NK-92 treated with Interleukin-12 subunit alpha and Interleukin-12 subunit beta, amount 100 ng/mL, for 24 hours (cell line): ENCODE measurements around the gene PALM.
A peak's percentile ranks its signal among the peaks of the same experiment; 100 is the strongest.
"Not testable (repeated sequence)": the region's sequence is repeated elsewhere in the genome, so short reads cannot be mapped to it uniquely, and the experiment has no call there.

Source experiments
- DNase-seq: peaks from one replicate; lab custom pipeline; 2025; lab: John Stamatoyannopoulos, UW

The PALM gene

DNA sequence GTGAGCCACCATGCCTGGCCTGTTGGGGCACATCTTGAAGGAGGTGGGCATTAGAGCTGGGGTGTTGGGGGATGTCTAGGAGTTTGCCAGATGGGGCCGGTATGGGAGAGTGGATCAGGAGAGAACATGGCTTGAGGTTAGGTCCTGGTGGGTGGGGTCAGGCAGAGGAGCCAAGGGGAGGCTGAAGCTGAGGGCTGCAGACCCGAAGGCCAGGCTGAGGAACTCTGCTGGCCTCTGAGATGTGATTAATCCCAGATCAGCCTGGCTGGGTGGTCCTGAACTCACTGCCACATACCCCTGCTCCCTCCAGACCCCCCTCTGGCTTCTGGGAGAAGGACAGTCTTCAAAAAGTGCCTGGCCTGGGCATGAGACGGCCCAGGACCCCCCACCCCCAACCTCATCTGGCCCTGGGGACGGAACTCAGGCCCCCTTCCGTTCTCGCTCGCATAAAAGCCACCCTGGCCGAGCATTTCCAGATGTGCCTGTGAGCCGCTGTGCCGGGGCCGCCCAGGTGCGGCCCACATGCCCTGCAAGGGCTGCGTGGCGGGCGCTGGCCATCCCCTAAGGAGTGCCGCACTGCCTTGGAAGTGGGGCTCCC, 29.8 kb upstream of the PALM start:
- no peak for DNase-seq

DNA sequence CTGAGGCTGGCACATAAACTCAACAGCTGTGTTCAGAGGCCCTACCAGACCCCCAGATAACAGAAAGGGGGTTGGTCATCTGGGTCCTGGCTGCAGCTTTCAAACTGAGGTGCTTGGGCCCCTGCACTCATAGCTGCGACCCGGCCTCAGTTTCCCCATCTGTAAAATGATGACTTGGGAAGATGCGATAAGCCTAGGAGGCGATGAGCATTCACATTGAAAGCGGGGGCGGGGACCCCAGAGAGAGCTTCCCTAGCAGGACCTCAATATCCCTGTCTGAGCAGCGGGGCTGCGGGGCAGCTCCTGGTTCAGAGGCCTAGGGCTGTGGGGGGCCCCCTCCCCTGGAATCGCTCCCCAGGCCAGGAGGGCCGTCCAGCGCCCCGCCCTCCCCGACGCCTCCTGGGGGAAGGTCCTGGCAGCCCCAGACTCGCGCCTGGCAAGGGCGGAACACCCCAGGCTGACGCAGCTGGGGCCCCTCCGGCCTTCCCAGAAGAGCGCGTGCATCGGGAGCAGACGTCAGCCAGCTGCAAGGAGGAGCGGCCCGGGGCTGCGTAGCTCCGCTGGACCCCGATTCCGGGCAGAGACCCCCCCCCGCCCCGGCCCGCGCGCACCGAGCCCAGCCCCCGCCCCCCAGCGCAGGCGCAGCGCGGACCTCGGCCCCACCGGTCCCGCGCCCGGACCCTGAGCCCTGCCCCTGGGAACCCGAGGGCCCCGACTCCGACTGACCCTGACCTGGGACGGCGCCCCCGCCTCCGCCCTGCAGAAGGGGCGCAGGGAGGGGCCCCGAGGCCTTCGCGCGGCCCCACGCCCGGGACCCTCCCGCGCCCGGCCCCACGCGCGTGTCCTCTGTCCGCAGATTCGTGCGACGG, 29.1 kb upstream of the PALM start:
- DNase-seq: no peak

GRCh38 chr19:680287-681028, 28.3 kb upstream of the PALM start:
- peak; percentile 100 for DNase-seq

DNA sequence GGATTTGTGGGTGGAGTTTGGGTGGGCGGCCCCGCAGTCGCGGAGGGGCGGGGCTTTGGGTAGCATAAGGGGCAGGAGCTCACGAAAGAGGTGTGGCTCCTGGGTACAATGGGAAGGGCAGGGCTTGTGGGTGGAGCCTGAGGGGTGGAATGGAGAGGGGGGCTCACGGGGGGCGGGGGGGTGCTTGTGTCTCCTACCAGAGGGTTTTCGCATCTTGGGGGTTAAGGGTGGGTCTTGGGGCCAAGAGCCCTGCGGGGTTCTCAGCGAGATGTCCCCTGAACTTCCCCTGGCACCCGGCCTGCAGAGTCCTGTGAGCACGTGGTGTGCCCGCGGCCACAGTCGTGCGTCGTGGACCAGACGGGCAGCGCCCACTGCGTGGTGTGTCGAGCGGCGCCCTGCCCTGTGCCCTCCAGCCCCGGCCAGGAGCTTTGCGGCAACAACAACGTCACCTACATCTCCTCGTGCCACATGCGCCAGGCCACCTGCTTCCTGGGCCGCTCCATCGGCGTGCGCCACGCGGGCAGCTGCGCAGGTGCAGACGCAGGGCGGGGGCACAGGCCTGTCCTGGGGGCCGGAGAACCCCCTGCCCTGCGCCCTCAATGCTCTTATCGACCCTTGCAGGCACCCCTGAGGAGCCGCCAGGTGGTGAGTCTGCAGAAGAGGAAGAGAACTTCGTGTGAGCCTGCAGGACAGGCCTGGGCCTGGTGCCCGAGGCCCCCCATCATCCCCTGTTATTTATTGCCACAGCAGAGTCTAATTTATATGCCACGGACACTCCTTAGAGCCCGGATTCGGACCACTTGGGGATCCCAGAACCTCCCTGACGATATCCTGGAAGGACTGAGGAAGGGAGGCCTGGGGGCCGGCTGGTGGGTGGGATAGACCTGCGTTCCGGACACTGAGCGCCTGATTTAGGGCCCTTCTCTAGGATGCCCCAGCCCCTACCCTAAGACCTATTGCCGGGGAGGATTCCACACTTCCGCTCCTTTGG, 27.4 kb upstream of the PALM start:
- no peak for DNase-seq

DNA sequence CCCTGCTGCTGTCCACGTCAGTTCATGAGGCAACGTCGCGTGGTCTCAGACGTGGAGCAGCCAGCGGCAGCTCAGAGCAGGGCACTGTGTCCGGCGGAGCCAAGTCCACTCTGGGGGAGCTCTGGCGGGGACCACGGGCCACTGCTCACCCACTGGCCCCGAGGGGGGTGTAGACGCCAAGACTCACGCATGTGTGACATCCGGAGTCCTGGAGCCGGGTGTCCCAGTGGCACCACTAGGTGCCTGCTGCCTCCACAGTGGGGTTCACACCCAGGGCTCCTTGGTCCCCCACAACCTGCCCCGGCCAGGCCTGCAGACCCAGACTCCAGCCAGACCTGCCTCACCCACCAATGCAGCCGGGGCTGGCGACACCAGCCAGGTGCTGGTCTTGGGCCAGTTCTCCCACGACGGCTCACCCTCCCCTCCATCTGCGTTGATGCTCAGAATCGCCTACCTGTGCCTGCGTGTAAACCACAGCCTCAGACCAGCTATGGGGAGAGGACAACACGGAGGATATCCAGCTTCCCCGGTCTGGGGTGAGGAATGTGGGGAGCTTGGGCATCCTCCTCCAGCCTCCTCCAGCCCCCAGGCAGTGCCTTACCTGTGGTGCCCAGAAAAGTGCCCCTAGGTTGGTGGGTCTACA, 25.9 kb upstream of the PALM start:
- no peak for DNase-seq

DNA sequence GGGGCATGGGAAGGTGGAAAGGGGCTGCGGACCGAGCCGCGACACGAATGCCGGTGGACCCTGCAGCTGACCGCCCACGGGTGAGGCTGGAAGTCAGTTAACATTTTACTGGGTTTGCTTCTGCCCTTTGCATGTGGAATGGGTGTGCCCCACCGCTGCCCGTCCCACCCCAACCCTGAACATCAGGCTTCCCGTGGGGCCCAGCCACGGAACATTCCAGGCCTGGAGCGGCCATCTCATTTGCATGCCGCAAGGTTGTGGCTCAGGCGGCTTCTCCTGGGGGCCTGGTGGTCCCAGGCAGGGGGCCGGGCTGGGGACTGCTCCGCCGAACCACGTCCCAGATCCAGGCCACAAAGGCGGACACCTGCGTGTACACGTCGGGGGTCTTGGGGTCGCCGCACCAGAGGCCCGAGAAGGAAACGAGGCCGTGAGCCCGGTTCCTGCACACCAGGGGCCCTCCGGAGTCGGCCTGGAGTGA, 23.2 kb upstream of the PALM start:
- no peak for DNase-seq

GRCh38 chr19:686589-687297, 22.0 kb upstream of the PALM start:
- no peak for DNase-seq

DNA sequence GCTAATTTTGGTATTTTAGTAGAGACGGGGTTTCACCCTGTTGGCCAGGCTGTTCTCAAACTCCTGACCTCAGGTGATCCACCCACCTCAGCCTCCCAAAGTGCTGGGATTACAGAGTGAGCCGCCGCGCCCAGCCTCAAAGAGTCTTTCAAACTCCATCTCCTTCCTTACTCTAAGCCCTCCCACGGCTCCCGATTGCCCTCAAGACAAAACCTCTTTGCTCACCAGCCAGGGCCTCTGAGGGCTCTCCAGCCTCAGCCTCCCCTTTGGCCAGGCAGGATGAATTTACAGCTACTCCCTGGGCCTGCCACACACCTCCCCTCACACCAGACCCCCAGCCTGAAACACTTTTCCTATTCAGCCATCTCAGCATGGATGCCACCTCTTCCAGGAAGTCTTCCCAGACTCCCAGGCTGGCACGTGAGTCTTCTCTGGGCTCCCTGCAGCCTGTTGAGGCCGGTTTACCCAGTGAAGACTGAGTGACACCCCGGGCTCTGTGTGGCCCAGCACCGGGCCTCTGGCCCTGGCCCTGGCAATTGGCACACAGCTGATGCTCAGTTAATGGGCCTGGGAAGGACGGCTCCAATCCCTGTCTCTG, 21.1 kb upstream of the PALM start:
- no peak for DNase-seq

- DNase-seq: no peak
Measured at GRCh38 chr19:688214-688613, 20.5 kb upstream of the PALM start.

- no peak for DNase-seq
Measured at GRCh38 chr19:688992-689391, 19.7 kb upstream of the PALM start.

DNA sequence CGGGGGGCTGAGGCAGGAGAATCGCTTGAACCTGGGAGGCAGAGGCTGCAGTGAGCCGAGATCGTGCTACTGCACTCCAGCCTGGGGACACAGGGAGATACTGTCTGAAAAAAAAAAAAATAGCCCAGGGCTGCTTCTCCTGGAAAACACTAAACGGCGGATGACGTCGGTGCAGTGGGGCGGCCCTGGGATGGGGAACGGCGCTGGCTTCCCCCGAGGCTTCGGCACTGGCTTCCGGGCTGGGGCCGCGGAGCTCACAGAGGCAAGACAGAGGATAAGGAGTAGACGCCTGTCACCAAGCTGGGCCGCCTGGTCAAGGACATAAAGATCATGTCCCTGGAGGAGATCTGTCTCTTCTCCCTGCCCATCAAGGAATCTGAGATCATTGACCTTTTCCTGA, 18.5 kb upstream of the PALM start:
- no peak for DNase-seq

DNA sequence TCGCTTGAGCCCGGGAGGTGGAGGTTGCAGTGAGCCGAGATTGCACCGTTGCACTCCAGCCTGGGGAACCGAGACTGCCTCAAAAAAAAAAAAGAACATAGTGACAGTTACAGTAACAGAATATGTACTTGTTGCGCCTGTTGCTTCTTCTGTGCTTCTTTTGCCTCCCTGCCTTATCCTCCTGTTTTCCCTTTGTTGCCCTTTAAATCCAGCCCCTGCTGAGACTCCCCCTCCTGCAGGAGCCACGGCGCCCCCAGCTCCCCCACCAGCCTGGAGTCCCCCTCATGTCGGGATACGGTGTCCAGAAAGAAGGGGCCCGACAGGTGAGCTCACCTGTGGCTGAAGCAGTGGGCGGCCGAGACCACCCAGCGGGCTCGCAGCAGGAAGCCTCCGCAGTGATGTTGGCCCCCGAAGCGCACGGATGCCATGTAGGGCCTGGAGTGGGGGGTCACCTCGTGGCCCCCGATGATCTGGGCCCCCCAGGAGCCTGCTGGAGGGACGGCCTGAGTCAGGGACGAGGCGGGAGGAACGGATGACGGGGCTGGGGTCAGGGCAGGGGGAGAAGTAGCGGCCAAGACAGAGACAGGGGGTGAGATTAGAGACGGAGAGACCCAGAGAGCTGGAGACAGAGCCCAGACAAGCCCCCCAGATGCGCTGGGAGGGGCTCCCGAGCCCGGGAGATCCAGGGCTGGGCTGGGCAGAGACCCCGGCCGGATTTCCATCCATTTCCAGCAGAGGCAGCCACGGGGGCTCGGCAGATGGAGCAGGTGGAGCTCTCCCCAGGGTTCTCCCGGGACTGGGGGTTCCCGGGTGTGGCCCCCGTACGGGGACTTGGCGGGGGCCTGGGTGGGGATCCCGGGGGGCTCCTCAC, 14.0 kb upstream of the PALM start:
- no peak for DNase-seq

GRCh38 chr19:695352-695949, 13.3 kb upstream of the PALM start, which contains the start of gene PRSS57:
Gene PRSS57 (minus strand): TSS chr19:695452. CDS start chr19:695430, 22 bp downstream.
- no peak for DNase-seq

- DNase-seq: not testable (repeated sequence)
Measured at GRCh38 chr19:698529-698928, 10.2 kb upstream of the PALM start.

DNA sequence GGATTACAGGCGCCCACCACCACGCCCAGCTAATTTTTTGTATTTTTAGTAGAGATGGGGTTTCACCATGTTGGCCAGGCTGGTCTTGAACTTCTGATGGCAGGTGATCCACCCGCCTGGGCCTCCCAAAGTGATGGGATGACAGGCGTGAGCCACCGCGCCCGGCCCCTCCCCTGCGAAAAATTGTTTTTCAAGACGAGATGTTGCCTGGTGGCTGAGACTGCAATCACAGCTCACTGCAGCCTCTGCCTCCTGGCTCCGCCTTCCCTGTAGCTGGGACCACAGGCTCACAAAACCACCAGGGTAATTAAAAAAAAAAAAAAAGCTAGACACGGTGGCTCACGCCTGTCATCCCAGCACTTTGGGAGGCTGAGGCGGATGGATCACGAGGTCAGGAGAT, 8.8 kb upstream of the PALM start:
- DNase-seq: not testable (repeated sequence)

DNA sequence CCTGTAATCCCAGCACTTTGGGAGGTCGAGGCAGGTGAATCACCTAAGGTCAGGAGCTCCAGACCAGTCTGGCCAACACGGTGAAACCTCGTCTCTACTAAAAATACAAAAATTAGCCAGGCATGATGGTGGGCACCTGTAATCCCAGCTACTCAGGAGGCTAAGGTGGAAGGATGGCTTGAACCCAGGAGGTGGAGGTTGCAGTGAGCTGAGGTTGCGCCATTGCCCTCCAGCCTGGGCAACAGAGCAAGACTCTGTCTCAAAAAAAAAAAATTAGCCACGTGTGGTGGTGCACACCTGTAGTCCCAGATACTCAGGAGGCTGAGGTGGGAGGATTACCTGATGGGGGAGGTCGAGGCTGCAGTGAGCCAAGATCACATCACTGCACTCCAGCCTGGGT, 5.9 kb upstream of the PALM start:
- DNase-seq: not testable (repeated sequence)

GRCh38 chr19:703329-703650, 5.4 kb upstream of the PALM start:
- no peak for DNase-seq

GRCh38 chr19:703651-704446, 4.9 kb upstream of the PALM start:
- DNase-seq: peak; percentile 36
